SK-N-MC (cell line): ENCODE measurements around the gene MED31.

Source experiments
- EZH2 ChIP-seq: fragments of 200-600 bp; sonication (generic); IDR thresholded peaks from one replicate; pipeline ENCODE4 v1.6.1; 2017; ENCODE audit warnings: antibody characterized with exemption
- POLR2AphosphoS5 ChIP-seq: IDR thresholded peaks from 2 replicates; pipeline ENCODE4 v1.6.1; 2012; ENCODE audit warnings: mild to moderate bottlenecking, low read depth, low read length, borderline replicate concordance

GRCh38 chr17:6695051-6695450 lies 43.6 kb upstream of the MED31 start:
- no peak for TF ChIP-seq POLR2AphosphoS5
- no peak for TF ChIP-seq EZH2
